Lower leg skin (tissue), 3 donors: ENCODE results near the gene SPATC1L.

Experiments
- POLR2A ChIP-seq, 2 donors: fragments of 450-650 bp; IDR thresholded peaks; one replicate each; pipeline ENCODE4 v1.6.1; 2016 to 2017; ENCODE audit warnings: antibody characterized with exemption in 2 of 2, mild to moderate bottlenecking in 1 of 2, moderate library complexity in 1 of 2
- TF ChIP-seq, protein P1 (sequence below), 3 donors: fragments of 450-650 bp; IDR thresholded peaks; one replicate each; pipeline ENCODE4 v1.5.1; 2016; ENCODE audit warnings: antibody characterized with exemption in 3 of 3, mild to moderate bottlenecking in 3 of 3, moderate library complexity in 2 of 3

DNA sequence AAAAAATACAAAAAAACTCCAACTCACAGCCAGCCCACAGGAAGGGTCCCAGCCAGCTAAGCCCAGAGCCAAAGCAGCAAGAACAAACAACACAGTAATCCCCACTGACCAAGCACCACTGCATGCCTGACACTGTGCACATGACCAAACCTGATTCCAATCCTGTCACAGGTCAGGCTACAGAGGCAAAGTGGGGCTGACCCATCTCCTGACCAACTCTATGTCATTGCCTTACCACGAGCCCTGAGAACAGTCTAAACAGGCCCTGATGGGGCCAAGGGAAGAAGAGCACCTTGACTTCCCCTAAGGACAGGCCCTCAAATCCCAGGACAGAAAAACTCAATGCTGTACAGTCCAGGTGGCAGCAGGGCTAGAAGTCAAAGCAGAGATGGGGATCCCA lies 41.9 kb upstream of the SPATC1L start:
- TF ChIP-seq, protein P1, sequence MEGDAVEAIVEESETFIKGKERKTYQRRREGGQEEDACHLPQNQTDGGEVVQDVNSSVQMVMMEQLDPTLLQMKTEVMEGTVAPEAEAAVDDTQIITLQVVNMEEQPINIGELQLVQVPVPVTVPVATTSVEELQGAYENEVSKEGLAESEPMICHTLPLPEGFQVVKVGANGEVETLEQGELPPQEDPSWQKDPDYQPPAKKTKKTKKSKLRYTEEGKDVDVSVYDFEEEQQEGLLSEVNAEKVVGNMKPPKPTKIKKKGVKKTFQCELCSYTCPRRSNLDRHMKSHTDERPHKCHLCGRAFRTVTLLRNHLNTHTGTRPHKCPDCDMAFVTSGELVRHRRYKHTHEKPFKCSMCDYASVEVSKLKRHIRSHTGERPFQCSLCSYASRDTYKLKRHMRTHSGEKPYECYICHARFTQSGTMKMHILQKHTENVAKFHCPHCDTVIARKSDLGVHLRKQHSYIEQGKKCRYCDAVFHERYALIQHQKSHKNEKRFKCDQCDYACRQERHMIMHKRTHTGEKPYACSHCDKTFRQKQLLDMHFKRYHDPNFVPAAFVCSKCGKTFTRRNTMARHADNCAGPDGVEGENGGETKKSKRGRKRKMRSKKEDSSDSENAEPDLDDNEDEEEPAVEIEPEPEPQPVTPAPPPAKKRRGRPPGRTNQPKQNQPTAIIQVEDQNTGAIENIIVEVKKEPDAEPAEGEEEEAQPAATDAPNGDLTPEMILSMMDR (IDR thresholded peaks at IDR 0.05) = no peak
- no peak for TF ChIP-seq POLR2A (IDR thresholded peaks at IDR 0.05)
